ENCODE data around the gene MGST2.
"Not testable (repeated sequence)": the region's sequence is repeated elsewhere in the genome, so short reads cannot be mapped to it uniquely, and the experiment has no call there.

Gene MGST2

DNA sequence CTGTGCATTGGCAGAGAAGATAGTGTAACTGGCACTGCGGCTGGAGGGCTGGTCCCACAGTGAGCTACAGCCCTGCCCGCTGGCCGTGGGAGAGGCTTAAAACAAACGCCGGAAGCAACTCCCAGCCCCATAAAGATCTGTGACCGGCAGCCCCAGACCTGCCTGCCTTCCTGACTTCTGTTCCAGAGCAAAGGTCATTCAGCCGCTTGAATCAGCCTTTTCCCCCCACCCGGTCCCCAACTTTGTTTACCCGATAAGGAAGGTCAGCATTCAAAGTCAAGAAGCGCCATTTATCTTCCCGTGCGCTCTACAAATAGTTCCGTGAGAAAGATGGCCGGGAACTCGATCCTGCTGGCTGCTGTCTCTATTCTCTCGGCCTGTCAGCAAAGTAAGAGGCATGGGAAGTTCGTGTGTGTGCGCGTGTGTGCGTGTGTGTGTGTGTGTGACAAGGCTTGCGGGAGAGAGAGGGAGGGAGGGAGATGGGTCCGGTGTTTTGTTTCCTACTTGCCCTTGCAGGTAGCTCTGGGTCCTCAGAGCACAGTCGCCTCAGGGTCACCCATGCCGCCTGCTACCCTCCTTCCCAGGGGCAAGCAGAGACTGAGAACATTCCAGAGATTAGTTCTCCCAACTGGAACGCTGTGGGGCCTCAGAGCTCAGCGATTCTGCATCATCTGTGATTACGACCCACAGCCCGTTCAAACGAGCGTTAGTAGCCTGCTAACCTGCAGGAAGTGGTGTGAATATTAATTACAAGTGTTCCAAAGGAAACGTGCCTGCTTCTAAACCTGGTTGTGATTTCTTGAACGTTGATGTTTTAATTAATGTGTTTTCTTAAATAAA lies at the start of gene MGST2:
Gene MGST2, plus strand, starts transcription at position 130 of the 840 bp plus-strand sequence. Its CDS starts 201 bp downstream, at position 331.
- DNase-seq (ENCODE audit: low read depth), result no peak

DNA sequence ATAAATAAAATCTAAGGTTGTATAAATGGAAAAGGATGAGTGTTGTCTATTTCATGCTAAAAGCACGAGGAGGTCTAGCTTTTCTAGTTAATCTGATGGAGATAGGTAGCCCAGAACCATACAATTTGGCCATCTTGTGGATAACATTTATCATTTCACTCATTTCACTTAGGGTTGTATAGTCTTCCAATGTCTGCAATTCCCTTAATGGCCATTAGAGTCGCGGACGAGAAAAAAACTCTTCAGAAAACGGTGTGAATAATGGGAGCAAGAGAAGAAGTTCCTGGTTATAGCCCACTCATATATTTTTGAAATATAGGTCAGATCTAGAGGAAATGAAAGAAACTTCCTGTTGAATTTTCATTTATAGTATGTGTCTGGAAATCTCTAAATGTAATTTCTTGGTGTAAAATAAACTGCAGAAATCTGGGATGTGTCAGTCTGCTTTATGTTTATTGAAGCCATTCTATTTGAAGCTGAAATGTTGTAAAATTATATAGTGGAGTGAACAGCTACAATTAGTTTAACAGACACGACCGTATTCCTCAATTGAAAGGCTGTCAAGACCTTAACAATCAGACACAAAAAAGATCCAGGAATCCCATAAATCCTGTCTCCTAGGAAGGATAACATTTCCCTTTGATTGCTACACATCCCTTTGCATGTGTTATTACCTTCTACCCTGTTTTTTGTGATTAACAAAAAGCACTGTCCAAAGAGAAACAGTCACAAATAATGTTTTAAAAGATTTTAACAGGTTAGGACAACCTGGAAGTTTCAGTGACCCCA lies 47.7 kb upstream of the MGST2 start:
- no peak for DNase-seq (ENCODE audit: low read depth)

DNA sequence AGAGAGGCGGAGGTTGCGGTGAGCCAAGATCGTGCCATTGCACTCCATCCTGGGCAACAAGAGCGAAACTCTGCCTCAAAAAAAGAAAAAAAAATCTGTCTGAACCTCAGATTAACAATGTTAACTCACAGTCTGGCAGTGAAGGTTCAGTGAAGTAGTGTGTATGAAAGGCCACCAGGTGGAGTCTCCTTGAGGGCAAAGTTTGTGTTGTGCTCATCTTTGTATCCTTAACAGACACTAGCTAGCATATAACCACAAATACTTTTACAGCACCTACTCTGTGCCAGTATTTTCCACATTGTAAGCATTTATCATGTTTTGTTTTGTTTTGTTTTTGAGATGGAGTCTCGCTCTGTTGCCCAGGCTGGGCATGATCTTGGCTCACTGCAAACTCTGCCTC lies 46.0 kb upstream of the MGST2 start:
- DNase-seq (ENCODE audit: low read depth), result no peak

DNA sequence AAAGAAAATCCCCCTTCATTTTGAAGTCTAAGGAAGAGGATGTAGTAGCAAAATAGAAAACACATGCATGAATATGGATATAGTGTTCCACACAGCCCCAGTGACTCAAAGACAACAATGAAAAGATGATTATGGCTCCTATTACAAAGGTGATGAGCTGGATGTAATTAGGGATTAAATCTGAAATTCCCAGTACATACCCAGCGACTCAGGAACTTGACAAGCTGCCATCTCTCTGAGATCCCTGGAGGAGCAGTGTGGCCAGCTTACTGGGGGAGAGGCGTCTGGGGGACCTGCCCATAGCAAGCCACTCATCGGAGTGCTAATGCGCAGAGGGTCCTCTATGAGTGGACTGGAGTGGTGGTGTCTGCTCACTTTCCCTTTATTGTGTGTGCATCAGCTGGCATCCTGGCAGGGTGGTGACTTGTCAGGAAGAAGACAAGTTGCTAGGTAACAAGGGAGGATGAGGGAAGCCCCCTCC lies 42.7 kb upstream of the MGST2 start:
- no peak for DNase-seq (ENCODE audit: low read depth)

DNA sequence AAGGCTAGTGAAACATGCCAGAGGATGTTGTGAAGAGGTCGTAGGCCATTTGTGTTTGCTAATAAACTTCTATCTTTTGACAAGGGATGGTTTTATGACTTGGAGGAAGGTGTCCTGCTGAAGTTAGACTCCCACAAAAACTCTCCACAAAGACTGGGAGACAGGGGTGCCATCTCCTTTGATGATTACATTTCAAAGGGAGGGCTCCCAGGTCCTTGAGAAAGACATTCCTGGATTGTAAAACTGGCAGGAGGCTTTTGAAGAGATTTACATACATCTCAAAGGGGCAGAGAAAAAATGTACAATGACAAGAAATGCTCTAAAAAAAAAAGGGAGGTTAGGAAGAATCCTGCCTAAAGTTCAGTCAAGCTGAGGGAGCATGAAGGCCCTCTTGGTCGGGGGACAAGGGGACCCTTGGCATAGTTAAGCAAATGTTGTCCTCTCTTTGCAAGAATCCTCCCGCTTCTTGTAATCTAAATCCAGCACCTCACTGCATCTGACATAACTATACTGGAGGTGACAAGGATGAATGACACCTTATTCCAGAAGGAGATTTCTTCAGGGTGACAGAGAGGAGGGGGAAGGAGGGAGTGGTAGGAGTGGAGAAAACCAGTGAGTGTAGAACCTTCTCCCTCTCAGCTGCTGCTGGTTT lies 41.1 kb upstream of the MGST2 start:
- no peak for DNase-seq (ENCODE audit: low read depth)

DNA sequence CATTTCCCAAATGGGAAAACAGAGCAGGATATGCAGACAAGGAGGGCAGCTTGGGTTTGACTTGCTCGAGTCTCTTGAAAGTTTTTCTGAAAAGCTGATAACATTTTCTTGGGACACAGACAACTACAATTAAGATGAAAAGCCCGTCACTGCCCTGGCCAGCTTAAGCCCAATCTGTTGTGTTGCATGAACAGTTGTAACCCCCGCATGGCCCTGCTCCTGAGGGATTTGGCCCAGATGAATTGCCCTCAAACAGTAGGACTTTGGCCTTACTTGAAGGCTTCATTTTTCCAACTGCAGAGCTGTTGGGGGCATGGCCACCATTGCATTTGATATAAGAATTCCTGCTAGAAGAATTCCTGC lies 40.5 kb upstream of the MGST2 start:
- no peak for DNase-seq (ENCODE audit: low read depth)

DNA sequence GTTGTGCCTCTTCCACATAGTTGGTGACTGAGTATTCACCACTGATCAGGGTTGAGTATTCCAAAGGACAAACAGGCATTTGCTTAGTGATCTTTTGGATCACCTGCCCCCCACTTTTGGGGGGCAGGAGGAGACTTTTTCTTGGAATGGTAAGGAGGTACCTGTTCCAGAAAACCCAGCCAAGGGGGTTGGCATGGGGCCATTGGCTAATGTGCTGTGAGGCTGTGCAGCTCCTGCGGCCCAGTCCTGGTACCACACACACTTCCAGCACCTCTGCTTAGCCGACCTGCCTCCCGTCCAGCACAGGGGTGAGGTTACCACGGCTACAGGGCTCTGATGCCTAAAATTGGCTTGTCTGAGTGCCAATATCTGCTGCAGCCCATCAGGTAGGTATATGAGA lies 40.1 kb upstream of the MGST2 start:
- no peak for DNase-seq (ENCODE audit: low read depth)

DNA sequence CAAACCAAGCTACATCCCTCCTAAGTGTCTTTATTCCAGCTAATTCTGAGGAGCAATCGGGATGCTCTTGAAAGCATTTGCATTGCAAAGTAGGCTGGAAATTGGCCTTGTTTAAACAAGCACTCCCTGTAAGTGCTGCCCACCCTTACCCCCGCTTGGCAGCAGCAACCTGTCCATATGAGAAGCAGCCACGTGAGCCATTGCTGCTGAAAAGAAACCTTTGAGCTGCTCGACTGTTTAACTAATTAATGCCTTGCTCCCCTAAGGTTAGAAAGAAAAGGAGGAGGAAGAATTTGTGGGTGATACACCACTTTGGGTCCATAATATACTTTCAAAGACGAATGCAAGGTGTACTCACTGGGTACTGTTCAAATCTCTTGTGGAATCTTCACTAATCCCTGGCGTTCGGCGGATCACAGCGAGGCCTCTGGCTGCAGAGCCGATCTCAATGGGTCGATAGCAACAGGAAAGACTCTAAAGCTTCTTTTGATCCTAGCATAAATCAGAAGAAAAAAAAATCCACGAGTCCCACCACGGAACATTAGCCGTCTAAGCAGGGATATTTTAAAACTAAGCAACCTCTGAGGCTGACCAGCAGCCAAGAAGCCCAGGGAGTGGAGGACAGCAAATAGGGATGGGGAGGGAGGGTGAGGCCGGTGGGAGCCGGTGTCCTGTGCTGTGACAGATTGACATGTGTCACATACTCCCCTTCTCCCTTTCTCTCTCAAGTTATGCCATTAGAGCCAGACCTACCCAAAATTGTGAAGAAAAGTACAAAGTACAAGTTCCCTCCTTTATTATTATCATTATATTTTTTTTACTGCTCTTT lies 37.2 kb upstream of the MGST2 start:
- no peak for DNase-seq (ENCODE audit: low read depth)

DNA sequence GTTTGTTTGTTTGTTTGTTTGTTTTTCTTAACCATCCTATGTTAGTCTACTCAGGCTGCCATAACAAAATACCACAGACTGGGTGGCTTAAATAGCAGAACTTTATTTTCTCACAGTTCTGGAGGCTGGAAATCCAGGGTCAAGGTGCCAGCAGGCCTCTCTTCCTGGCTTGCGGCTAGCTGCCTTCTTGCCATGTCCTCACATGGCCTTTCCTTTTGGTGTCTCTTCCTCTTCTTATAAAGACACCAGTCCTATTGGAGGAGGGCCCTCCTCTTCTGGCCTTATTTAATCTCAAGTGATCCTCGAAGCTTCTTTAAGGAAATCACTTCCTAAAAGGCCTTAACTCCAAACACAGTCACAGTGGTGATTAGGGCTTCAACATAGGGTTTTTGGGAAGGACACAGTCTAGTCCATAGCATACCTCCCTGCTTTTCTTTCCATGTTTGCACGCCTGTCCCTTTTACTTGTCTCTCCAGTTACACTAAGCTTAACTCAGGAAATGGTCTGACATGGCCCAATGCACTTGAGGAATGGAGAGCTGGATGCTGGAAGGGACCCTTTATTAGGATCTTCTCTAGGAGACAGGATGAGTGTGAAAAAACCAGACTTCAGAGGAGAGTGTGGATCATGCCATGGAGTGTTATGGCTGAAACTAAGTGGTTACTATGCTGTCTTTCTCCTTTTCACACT lies 36.0 kb upstream of the MGST2 start:
- no peak for DNase-seq (ENCODE audit: low read depth)

DNA sequence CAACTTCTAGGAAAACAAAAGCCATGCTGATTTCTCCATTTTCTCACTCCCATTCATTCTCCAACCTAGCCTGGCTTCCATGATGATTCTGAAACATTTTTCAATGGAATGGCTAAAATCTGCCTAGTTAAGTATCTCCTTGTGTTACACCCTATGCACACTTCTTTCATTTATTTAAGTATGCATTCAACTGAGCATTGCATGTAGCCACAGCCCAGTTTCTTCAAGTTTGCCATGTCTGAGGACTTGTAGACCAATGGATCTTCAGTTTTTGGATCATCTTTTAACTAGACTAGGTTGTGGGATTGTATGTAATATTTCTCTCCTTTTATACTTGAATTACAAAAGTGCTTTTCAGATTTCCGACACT lies 35.5 kb upstream of the MGST2 start:
- no peak for DNase-seq (ENCODE audit: low read depth)

DNA sequence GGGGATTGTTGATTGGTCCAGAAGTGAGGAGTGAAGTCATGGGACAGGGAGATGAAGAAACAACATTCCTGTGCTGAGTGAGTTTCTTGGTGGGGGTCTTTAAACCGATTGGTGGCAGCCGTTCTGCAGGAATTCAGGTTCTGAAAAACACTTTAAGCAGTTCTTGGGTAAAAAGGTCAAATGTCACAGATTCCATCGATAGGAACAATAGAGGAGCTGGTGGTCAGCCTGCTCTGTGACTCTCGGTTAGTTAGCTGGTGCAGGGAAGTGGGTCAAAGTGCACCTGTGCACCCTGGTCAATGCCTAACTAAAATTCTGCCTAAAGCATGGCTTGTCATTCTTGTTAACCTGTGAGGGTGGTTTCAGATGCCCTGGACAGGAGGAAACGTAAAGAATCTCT lies 34.6 kb upstream of the MGST2 start:
- DNase-seq (ENCODE audit: low read depth), result no peak

DNA sequence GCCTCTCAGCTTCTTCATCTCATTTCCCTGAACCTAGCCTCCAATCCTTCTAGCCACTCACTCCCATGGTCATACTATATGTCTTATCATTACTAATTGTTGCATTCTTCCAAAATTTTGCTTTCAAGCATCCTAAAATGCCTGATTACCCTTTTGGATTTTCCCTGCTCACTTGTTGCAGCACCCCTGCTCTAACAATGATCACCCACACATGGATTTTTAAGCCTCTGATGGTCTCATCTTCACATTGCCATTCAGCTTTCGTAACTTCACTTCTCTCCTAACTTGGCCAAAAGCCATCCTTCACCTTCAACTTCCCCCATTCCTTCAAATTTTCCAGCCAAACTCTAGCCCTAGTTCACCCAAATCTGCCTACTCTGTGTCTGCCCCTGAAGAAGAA lies 33.8 kb upstream of the MGST2 start:
- no peak for DNase-seq (ENCODE audit: low read depth)

DNA sequence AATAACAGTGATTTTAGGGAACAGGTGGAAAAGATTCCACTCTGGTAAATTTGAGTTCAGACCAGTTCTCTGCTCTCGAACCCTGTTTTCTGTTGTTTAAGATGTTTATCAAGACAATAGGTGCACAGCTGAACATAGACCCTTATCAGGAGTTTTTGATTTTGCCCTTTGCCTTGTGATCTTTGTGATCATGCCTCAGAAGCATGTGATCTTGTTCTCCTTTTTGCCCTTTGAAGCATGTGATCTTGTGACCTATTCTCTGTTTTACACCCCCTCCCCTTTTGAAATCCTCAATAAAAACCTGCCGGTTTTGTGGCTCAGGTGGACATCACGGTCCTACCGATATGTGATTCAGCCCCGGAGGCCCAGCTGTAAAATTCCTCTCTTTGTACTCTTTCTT lies 32.9 kb upstream of the MGST2 start:
- not testable (repeated sequence) for DNase-seq (ENCODE audit: low read depth)

DNA sequence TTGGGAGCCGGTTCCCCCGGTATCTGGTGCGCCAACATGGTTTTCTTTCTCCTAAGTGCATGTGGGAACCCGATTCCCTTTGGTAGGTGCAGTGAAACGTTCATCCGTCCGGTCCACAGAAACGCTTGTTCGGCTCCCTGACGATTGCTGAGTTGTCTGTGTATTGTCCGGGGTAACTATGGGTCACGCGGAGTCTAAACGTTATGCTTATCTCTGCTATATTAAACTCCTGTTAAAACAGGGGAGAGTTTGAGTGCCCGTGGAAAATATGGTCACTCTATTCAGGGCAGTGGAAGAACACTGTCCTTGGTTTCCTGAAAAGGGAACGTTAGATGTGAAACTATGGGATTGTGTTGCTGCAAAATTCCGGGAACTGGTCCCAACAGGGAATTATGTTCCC lies 32.4 kb upstream of the MGST2 start:
- DNase-seq (ENCODE audit: low read depth), result no peak

DNA sequence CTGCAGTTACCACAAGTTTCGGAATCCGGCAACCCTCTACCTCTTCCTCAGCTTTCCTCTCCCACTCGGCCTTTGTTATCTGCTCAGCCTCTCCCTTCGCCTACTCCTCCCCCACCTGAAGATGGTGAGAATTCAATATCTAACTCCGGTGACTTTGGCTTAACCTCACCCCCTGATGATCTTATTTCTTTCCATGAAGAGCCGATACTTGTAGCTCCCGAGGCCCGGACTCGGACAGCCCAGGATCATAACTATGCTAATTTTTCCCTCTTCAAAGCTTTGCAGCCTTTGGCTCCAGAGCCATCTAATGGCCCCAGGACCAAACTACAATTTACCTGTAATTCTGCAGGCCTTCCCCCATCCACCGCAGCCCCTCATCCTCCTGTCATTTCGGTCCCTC lies 32.0 kb upstream of the MGST2 start:
- no peak for DNase-seq (ENCODE audit: low read depth)

DNA sequence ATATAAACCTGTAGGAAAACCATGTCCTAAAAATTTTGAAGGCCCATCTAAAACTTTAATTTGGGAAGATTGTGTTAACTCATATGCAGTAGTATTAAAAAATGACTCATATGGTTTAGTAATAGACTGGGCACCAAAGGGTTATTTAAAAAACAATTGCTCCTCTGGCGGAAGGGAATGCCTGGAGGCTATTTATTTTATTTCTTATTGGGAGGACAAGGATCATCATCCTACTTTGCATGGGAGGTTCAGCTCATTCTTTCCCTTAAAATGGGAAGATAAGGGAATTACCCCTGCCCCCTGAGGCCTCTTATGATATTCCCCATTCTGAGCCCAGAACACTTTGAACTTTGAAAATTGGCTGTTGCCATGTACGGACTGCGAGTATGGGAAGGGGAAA lies 29.7 kb upstream of the MGST2 start:
- DNase-seq (ENCODE audit: low read depth), result no peak

DNA sequence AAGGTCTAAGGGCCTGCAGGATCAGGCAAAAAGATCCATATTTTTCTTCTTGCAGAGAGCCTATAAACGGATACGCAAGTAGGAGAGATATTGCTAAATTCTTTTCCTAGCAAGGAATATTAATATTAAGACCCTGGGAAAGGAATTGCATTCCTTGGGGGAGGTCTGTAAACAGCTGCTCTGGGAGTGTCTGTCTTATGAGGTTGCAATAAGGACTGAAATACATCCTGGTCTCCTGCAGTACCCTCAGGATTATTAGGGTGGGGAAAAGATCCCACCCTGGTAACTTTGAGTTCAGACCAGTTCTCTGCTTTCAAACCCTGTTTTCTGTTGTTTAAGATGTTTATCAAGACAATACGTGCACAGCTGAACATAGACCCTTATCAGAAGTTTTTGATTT lies 27.3 kb upstream of the MGST2 start:
- not testable (repeated sequence) for DNase-seq (ENCODE audit: low read depth)

DNA sequence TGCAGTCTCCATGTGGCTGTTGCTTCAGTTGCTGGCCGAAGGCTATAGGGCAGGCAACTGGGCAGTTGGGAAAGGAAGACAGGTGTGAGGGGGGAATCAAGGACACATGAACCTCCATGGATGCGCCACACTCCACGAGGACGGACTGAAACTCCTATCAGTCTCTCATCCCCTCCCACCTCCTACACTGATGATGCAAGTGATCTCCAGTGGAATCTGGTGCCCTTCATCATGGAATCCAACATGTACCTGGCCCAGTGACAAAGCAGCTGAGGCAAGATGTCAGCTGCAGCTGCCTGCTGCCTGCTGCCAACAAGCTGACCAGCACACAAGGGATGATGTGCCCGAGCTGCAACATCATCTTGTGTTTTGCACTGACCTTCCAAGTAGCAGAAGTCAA lies 26.0 kb upstream of the MGST2 start:
- no peak for DNase-seq (ENCODE audit: low read depth)

DNA sequence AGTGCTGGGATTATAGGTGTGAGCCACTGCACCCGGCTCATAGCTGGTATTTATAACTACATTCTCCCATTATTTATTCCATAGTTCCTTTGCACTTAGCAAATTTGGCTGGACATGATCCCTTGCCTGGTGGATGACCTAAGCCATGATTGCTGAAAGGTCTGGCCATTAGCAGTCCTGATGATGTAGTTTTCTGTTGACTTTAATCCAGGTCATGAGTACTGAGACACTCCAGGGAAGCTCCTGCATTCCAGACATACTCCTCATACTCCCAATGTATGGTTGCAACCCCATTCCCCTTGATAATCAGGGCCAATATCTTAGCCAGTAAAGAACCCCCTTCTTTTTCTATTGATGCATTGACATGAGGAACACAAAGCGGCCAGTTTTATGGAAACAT lies 24.4 kb upstream of the MGST2 start:
- no peak for DNase-seq (ENCODE audit: low read depth)

DNA sequence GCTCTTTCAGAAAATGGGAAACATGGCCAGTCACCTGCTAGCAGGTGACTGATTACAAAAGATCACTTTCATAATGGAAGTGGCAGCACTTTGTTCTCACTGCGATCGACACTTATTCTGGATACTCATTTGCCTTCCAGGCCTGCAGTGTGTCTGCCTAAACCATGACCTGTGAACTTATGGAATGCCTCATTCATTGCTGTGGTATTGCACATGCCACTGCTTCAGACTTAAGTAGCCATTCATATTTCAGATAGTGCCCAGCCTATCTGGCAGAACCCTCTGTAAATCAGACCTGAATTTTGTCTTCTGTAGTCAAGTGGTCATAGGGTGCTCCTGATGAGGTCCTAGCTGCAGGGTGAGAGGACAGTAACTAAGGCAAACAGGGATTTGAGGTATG lies 23.3 kb upstream of the MGST2 start:
- no peak for DNase-seq (ENCODE audit: low read depth)

Data from stimulated activated CD8-positive, alpha-beta memory T cell treated with anti-CD3 and anti-CD28 coated beads, Interleukin-15, amount 100 ng/mL, for 24 hours (primary cell).